HepG2 (cell line): Measurements from ENCODE around the gene TLE1. TPM values are rescaled to one million over a fixed set of nuclear protein-coding genes. Genes with fewer than 3 reads are reported as not detected.

Experiments used
- CEBPB ChIP-seq: IDR thresholded peaks from 2 replicates; pipeline ENCODE4 v1.6.1; 2011; ENCODE audit warnings: low read depth, low read length, improper control_type of control experiment, borderline replicate concordance
- DRAP1 ChIP-seq: IDR thresholded peaks from 2 replicates; pipeline ENCODE4 v1.6.1; 2016; ENCODE audit warnings: missing genetic modification reagents, missing compliant biosample characterization
- FOXA1 ChIP-seq, 2 experiments: fragments of 450-650 bp in 1 of 2; sonication (generic) in 1 of 2; formaldehyde crosslinking in 1 of 2; IDR thresholded peaks; 2 replicates each; pipeline versions ENCODE4 v1.4.0 to v1.6.1; 2016 to 2020; ENCODE audit warnings: missing genetic modification reagents in 1 of 2
- FOXC1 ChIP-seq: sonication (generic); formaldehyde crosslinking; IDR thresholded peaks from 2 replicates; pipeline ENCODE4 v1.8.0; 2022; ENCODE audit warnings: mild to moderate bottlenecking, missing genetic modification reagents, borderline replicate concordance
- FOXP1 ChIP-seq, 2 experiments: fragments of 450-650 bp in 1 of 2; IDR thresholded peaks; 2 replicates each; pipeline ENCODE4 v1.6.1; 2017 to 2018; ENCODE audit warnings: antibody characterized with exemption in 1 of 2
- FOXP4 ChIP-seq: sonication (generic); formaldehyde crosslinking; IDR thresholded peaks from 2 replicates; pipeline ENCODE4 v1.4.0; 2020; ENCODE audit warnings: missing genetic modification reagents
- HMG20B ChIP-seq: conservative IDR thresholded peaks from 2 replicates; pipeline ENCODE4 v1.6.1; 2016; ENCODE audit warnings: missing genetic modification reagents, missing compliant biosample characterization
- HOXD1 ChIP-seq: sonication (generic); formaldehyde crosslinking; IDR thresholded peaks from 2 replicates; pipeline ENCODE4 v1.5.0; 2020; ENCODE audit warnings: missing genetic modification reagents
- MEIS2 ChIP-seq: sonication (generic); formaldehyde crosslinking; IDR thresholded peaks from 2 replicates; pipeline ENCODE4 v1.9.0; 2021; ENCODE audit warnings: mild to moderate bottlenecking, missing genetic modification reagents
- MIER2 ChIP-seq: IDR thresholded peaks from 2 replicates; pipeline ENCODE4 v1.6.1; 2016; ENCODE audit warnings: missing biosample characterization, missing genetic modification reagents
- RARA ChIP-seq: IDR thresholded peaks from 2 replicates; pipeline ENCODE4 v1.6.1; 2016; ENCODE audit warnings: missing genetic modification reagents, missing compliant biosample characterization
- ZBTB39 ChIP-seq: sonication (generic); formaldehyde crosslinking; IDR thresholded peaks from 2 replicates; pipeline ENCODE4 v1.5.0; 2020; ENCODE audit warnings: missing genetic modification reagents
- ZNF124 ChIP-seq: sonication (generic); formaldehyde crosslinking; IDR thresholded peaks from 2 replicates; pipeline ENCODE4 v1.4.0; 2020; ENCODE audit warnings: missing genetic modification reagents
- ZNF3 ChIP-seq: IDR thresholded peaks from 2 replicates; pipeline ENCODE4 v1.7.0; 2017; ENCODE audit warnings: inconsistent platforms
- ZNF343 ChIP-seq: sonication (generic); formaldehyde crosslinking; IDR thresholded peaks from 2 replicates; pipeline ENCODE4 v1.4.0; 2020; ENCODE audit warnings: mild to moderate bottlenecking, missing genetic modification reagents
- ZNF484 ChIP-seq: sonication (generic); formaldehyde crosslinking; IDR thresholded peaks from 2 replicates; pipeline ENCODE4 v1.5.1; 2020; ENCODE audit warnings: mild to moderate bottlenecking, low read depth, missing genetic modification reagents, borderline replicate concordance
- ZNF883 ChIP-seq: sonication (generic); formaldehyde crosslinking; IDR thresholded peaks from 2 replicates; pipeline ENCODE4 v1.5.1; 2020; ENCODE audit warnings: mild to moderate bottlenecking, missing genetic modification reagents; ENCODE audit errors: not compliant biosample characterization
- polyA plus RNA-seq, 8 experiments: library from polyadenylated mRNA; depleted of rRNA in 3 of 8; stranded (reverse) in 7 of 8; unstranded in 1 of 8; fragments of >200 nt; fragmentation: Illumina TruSeq in 4 of 8; extraction: Trizol in 4 of 8; gene quantifications; 2 replicates each; pipeline versions ENCODE4 v1.2.1 to v1.2.3, GENCODE V29; 2011 to 2016; ENCODE audit warnings: low read depth in 4 of 8, missing spikeins in 1 of 8, mixed read lengths in 1 of 8; ENCODE audit not compliant: insufficient read depth in 1 of 8
- total RNA-seq, 5 experiments: library from RNA; depleted of rRNA; stranded (reverse); fragments of >200 nt; fragmentation: Illumina TruSeq; extraction: Trizol; gene quantifications; 2 replicates each; pipeline ENCODE4 v1.2.3, GENCODE V29; 2016; ENCODE audit warnings: low read depth in 1 of 5
- TF ChIP-seq, protein P1 (sequence below): sonication (generic); formaldehyde crosslinking; IDR thresholded peaks from 2 replicates; pipeline ENCODE4 v1.5.0; 2020; ENCODE audit warnings: mild to moderate bottlenecking, missing genetic modification reagents, borderline replicate concordance
- TF ChIP-seq, protein P2 (sequence below): sonication (generic); formaldehyde crosslinking; IDR thresholded peaks from 2 replicates; pipeline ENCODE4 v1.4.0; 2020; ENCODE audit warnings: mild to moderate bottlenecking, missing genetic modification reagents

Gene TLE1
- total and polyA plus RNA-seq, 2 of the 13 experiments (the other 11 are each of a cell fraction or from before 2014, with no cell fraction given) = 35.9 to 109 TPM

- TF ChIP-seq ZNF124 (CRISPR knock-in tag) = peak; percentile 82
- TF ChIP-seq DRAP1 (CRISPR knock-in tag) = peak; percentile 48
- peak; percentile 55; the same call in 1 of the 2 replicates for TF ChIP-seq HOXD1
- TF ChIP-seq HMG20B (CRISPR knock-in tag) = peak; percentile 88
- peak; percentile 71 for TF ChIP-seq FOXA1 (IDR thresholded peaks at IDR 0.05)
- peak; percentile 98 for TF ChIP-seq FOXA1 (CRISPR knock-in tag; IDR thresholded peaks at IDR 0.05)
- peak; percentile 90 for TF ChIP-seq RARA (CRISPR knock-in tag)
- TF ChIP-seq ZNF883 (CRISPR knock-in tag) = no peak
- TF ChIP-seq MIER2 (CRISPR knock-in tag) = 0 out of 2 replicates have a peak, but pooled peaks have one; percentile 16
- TF ChIP-seq CEBPB = peak; percentile 87
- peak; percentile 81; the same call in 1 of the 2 replicates for TF ChIP-seq ZBTB39 (CRISPR knock-in tag)
- TF ChIP-seq, protein P1, sequence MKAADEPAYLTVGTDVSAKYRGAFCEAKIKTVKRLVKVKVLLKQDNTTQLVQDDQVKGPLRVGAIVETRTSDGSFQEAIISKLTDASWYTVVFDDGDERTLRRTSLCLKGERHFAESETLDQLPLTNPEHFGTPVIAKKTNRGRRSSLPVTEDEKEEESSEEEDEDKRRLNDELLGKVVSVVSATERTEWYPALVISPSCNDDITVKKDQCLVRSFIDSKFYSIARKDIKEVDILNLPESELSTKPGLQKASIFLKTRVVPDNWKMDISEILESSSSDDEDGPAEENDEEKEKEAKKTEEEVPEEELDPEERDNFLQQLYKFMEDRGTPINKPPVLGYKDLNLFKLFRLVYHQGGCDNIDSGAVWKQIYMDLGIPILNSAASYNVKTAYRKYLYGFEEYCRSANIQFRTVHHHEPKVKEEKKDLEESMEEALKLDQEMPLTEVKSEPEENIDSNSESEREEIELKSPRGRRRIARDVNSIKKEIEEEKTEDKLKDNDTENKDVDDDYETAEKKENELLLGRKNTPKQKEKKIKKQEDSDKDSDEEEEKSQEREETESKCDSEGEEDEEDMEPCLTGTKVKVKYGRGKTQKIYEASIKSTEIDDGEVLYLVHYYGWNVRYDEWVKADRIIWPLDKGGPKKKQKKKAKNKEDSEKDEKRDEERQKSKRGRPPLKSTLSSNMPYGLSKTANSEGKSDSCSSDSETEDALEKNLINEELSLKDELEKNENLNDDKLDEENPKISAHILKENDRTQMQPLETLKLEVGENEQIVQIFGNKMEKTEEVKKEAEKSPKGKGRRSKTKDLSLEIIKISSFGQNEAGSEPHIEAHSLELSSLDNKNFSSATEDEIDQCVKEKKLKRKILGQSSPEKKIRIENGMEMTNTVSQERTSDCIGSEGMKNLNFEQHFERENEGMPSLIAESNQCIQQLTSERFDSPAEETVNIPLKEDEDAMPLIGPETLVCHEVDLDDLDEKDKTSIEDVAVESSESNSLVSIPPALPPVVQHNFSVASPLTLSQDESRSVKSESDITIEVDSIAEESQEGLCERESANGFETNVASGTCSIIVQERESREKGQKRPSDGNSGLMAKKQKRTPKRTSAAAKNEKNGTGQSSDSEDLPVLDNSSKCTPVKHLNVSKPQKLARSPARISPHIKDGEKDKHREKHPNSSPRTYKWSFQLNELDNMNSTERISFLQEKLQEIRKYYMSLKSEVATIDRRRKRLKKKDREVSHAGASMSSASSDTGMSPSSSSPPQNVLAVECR = peak; percentile 53; the same call in 1 of the 2 replicates
- TF ChIP-seq FOXC1 (CRISPR knock-in tag) = peak; percentile 35; the same call in 1 of the 2 replicates
- TF ChIP-seq FOXP4 = peak; percentile 96
- no peak for TF ChIP-seq FOXP1 (IDR thresholded peaks at IDR 0.05)
- peak; percentile 96 for TF ChIP-seq FOXP1 (CRISPR knock-in tag; IDR thresholded peaks at IDR 0.05)
- no peak for TF ChIP-seq ZNF484 (CRISPR knock-in tag)
- 0 out of 2 replicates have a peak, but pooled peaks have one; percentile 64 for TF ChIP-seq MEIS2 (CRISPR knock-in tag)
- TF ChIP-seq ZNF343 (CRISPR knock-in tag) = no peak
- TF ChIP-seq, protein P2, sequence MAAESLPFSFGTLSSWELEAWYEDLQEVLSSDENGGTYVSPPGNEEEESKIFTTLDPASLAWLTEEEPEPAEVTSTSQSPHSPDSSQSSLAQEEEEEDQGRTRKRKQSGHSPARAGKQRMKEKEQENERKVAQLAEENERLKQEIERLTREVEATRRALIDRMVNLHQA (CRISPR knock-in tag) = no peak
- 0 out of 2 replicates have a peak, but pooled peaks have one; percentile 1 for TF ChIP-seq ZNF3 (CRISPR knock-in tag)
These were observed 79.3 kb downstream of the TLE1 start (continued) for GRCh38 chr9:81609782-81610739.
